CD4-positive, alpha-beta T cell treated with Interleukin-1 beta for 1 hour (primary cell): ENCODE data around the gene PHIP.
"Not testable (repeated sequence)": the region's sequence is repeated elsewhere in the genome, so short reads cannot be mapped to it uniquely, and the experiment has no call there.

Experiments
- DNase-seq, 2 donors: peaks; one replicate each; pipeline ENCODE4 v3.0.0-alpha.2; 2020 to 2022

PHIP gene

GRCh38 chr6:79005497-79005896, 72.6 kb downstream of the PHIP start:
- DNase-seq, result no peak

DNA sequence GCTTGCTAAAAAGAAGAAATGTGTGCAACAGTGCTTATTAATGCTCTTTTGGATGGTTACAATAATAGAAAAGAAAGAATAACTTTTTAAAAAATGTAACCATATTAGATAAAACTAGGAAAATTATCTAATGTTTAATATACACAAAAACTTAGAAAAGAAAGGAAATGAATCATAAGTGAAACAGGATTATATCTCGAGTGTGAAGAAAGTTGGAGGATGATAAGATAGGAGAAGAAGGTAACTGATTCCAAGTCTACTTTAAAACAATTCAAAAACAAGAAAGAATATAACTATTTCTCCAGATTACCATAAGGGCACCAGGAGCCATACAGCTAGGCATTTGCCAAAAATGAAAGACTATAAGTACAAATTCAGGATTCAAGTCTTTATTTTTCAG, 73.0 kb downstream of the PHIP start:
- no peak for DNase-seq

DNA sequence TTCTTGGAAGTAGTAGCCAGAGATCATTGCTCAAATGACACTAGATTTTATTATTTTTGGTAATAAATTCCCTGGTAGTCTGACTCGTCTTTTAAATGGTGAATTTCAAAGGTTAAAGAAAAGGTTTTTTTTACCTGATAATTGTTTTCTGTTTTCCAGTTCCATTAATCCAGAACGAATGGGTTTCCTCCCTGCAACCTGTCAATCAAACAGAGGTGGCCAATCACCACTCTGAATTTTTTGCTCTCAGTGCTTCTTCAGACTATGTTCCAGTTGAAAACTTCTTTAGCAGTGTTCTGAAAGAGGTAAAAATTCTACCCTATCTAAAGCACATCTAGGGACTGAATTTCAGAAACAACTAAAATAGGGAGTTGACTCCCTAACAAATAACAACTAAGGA, 73.8 kb downstream of the PHIP start:
- no peak for DNase-seq

DNA sequence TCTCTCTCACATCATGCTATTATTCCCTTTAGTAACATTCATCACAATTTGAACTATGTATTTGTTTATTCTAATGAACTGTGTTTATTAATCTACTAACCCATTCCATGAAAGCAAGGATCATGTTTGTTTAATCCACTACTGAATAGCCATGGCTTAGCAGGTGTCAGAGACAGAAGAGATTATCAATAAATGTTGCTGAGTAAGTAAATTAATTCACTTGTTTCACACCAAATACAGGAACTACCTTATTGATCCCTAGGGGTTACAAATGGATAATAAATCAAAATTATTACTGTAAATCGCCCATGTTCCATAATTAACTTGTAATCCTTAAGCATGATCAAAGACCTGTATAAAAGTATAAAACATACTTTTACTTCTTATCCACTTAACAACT, 76.6 kb downstream of the PHIP start:
- DNase-seq, result no peak

DNA sequence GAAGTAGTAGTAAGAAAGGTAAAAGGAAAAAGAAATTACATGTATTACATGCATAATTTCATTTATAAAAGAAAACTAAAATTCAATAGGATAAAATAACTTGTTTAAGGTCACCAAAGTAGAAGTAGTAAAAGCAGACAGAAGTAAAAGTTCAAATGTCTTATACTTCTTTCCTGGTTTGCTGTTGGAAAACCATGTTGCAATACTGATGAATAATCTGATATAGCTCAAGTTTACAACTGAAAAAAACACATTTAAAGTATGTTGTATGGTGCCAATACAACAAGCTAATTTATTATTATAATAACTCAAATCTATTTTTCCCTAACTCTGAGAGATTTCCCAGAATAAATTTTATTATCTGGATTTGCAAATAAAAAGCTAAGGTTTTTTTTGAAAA, 78.3 kb downstream of the PHIP start:
- no peak for DNase-seq

DNA sequence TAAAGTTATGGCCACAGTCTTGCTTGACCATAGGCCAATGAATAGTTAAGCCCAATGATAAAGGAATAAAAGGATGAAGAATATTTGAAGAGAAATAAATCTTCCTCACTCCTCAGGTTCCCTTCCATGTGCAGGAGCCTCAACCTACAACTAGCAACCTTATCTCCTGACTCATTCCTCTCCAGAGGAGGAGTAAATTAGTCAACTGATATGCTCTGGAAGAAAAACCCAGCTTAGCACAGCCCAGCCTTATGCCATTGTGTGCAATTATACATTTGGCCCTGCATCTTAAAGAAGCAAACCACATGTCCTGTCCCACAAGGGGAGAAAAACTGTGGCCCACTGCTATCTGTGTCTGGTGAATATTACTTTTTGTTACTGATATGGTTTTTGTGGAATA, 82.1 kb downstream of the PHIP start:
- DNase-seq, result no peak

GRCh38 chr6:78995346-78995745, 82.7 kb downstream of the PHIP start:
- DNase-seq, result no peak

DNA sequence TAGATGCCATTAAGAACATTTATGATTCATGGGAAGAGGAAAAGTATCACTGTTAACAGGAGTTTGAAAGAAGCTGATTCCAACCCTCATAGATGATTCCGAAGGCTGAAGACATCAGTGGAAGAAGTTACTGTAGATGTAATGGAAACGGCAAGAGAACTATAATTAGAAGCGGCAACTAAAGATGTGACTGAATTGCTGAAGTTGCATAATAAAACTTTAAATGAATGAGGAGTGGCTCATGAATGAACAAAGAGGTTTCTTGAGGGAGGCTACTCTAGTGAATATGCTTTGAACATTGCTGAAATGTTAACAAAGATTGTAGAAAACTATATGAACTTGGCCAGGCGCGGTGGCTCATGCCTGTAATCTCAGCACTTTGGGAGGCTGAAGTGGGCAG, 84.1 kb downstream of the PHIP start:
- no peak for DNase-seq

- DNase-seq, result no peak
These were observed 88.9 kb downstream of the PHIP start for GRCh38 chr6:78989191-78989590.

- no peak for DNase-seq
These were observed 91.9 kb downstream of the PHIP start for GRCh38 chr6:78986161-78986560.

DNA sequence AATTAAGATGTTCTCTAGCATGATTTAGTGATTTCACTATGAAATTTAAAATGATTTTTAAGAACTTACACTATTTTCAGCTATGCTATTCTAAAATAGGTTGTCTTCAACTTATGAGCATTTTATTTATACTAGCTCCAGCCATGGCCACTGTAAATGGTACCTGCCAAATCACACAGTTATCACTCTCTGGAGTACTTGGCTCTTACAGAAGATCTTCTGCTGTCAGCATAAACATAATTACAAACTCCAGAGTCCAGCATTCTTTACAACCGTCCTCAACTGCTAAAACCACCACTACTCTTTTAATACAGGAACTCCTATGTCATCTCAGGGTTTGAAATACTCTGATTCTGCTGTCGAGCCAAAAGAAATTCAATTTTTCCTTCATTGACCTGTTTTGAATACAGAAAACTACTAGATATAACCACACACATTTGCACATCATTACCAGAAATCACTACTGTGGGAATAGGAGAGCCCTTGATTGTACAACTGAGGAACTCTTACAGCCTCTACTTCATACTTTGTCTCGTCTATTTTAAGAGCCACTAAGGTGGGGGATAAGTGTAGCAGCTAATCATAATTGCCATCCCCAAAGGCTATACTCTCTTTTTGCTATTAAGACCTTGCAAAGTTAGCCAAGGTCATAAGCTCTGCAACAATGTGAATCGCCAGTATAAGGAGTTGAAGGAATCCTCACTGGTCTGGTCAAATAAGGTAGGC, 93.7 kb downstream of the PHIP start:
- no peak for DNase-seq

- DNase-seq, result no peak
These were observed 110.9 kb downstream of the PHIP start for GRCh38 chr6:78967191-78967590.

GRCh38 chr6:78966542-78966941, 111.5 kb downstream of the PHIP start:
- no peak for DNase-seq

- no peak for DNase-seq
These were observed 115.6 kb downstream of the PHIP start for GRCh38 chr6:78962448-78962847.

DNA sequence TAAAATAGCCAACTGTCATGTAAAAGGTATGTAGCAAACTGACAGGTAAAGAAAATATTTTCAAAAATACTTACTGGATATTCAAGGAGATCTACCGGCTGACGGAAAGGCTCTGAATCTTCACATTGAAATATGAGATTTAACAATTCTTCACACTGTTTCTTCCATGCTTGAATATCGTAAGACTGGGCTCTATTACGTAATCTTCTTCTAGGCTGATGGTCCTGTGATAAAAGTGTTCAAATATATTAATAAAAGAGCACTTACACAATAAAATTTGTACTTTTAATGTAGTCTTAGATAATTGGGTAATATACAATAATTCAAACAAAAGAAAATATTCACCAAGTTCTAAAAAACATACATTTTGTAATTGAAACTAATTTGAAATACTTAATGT, 123.3 kb downstream of the PHIP start:
- DNase-seq, result no peak

- no peak for DNase-seq
These were observed 124.3 kb downstream of the PHIP start for GRCh38 chr6:78953798-78954197.

GRCh38 chr6:78952362-78952761, 125.7 kb downstream of the PHIP start:
- no peak for DNase-seq

- no peak for DNase-seq
These were observed 129.3 kb downstream of the PHIP start for GRCh38 chr6:78948785-78949184.

- DNase-seq, result no peak
These were observed 130.1 kb downstream of the PHIP start for GRCh38 chr6:78947962-78948361.

DNA sequence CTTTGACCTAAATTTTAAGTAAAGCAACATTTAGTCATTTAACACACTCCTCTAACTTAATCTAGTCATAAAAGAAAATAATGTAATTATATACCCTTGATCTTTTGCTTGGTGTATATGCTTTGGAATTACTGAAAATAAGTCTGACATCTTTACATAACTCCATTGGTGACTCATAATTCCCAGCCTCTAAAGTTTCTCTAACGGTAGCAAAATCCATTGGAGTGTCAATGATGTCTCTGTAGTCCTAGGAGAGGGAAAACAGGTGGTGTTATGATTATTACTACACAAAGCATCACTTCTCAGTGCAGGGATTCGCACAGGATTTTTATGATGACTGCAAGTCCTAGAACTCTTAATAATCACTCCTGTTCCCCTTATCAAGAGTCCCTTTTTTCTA, 130.5 kb downstream of the PHIP start:
- no peak for DNase-seq

- no peak for DNase-seq
These were observed 135.6 kb downstream of the PHIP start for GRCh38 chr6:78942446-78942845.

DNA sequence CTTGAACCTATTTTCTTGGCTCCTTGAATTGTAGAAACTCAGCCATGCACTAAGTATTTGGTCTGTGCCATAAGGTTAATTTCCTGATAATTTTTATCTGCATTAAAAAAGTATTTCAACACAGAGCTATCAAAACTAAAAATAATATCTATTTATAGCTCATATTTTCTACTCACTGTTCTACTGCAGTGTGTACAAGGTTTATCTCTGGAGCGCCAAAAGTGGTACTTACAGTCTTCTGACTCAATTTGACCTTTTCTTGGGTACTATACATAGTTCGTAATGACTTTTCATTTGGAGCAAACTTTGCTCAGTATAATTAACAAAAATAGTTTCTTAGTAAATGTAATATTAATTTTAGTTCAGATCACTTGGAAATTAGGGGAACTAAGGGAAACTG, 141.5 kb downstream of the PHIP start:
- DNase-seq, result no peak

DNA sequence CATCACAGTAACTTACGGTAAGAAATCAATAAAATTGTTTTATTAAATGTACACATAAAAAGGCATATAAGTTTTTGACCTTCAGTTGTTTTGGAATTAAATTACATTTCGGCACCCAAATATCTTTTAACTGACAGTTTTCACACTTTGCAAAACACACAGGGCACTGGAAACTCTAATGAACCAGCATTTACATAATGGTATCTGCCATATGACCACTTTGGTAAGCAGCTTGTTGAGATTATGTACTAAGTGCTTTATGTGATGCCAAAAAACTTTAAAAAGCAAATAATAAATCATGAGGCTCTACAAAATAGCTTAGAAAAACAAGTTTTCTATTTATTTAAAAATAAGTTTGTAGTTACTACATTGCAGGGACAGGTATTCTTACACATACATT, 142.5 kb downstream of the PHIP start:
- no peak for DNase-seq

DNA sequence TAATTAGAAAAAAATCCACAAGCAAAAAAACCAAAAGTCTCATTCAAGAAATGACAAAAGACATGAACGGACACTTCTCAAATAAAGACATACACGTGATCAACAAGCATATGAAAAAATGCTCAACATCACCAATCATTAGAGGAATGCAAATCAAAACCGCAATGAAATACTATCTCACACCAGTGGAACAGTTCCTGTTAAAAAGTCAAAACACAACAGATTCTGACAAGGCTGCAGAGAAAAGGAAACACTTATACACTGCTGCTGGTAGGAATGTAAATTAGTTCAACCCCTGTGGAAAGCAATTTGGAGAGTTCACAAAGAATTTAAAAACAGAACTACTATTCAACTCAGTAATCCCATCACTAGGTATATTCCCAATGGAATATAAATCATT, 152.7 kb downstream of the PHIP start:
- no peak for DNase-seq

- DNase-seq, result not testable (repeated sequence)
These were observed 156.9 kb downstream of the PHIP start for GRCh38 chr6:78921168-78921567.

DNA sequence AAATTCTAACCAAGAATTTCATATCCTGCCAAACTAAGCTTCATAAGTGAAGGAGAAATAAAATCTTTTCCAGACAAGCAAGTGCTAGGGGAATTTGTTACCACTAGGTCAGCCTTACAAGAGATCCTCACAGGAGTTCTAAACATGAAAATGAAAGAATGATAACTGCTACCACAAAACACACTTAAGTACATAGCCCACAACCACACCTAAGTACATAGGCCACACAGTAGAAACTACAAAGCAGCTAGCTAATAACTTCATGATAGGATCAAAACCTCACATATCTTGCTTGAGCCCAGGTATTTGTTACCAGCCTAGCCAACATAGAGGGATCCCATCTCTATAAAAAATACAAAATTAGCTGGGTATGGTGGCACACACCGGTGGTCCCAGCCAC, 160.3 kb downstream of the PHIP start:
- DNase-seq, result no peak
